ENCODE results near the gene OR2A2.

GRCh38 chr7:144087230-144087629 lies 22.2 kb upstream of the OR2A2 start:
- no peak for TF ChIP-seq CTCF (conservative IDR thresholded peaks at IDR 0.05; ENCODE audit: low read depth, low read length)
- TF ChIP-seq EZH2 (IDR thresholded peaks at IDR 0.05; ENCODE audit: borderline replicate concordance, low read depth, low read length, poor library complexity, severe bottlenecking), result no peak
